Neural progenitor cell (in vitro differentiated cells): ENCODE results near the gene ATP5F1E. TPM values are rescaled to one million over a fixed set of nuclear protein-coding genes. Genes with fewer than 3 reads are reported as not detected.

Experiments used
- DNase-seq: peaks from one replicate; pipeline ENCODE4 v3.0.0-alpha.2; 2016; ENCODE audit warnings: low spot score
- H2AFZ ChIP-seq: fragments of 200-600 bp; sonication (generic); replicated peaks from 2 replicates; pipeline ENCODE4 v1.6.1; 2016; ENCODE audit warnings: antibody characterized with exemption
- H3F3A ChIP-seq: fragments of 200-600 bp; sonication (generic); 2 replicates; pipeline ENCODE4 v1.6.1; 2016; ENCODE audit warnings: antibody characterized with exemption, low read depth
- H3K27ac ChIP-seq: fragments of 200-600 bp; sonication (generic); 2 replicates; pipeline ENCODE4 v1.5.1; 2016; ENCODE audit warnings: mild to moderate bottlenecking
- H3K27me3 ChIP-seq: fragments of 200-600 bp; sonication (generic); 2 replicates; pipeline ENCODE4 v1.6.1; 2016; ENCODE audit warnings: mild to moderate bottlenecking, moderate library complexity
- H3K36me3 ChIP-seq: fragments of 200-600 bp; sonication (generic); 2 replicates; pipeline ENCODE4 v1.5.1; 2016
- H3K4me1 ChIP-seq: fragments of 200-600 bp; sonication (generic); 2 replicates; pipeline ENCODE4 v1.6.1; 2016; ENCODE audit warnings: mixed run types
- H3K4me2 ChIP-seq: fragments of 200-600 bp; sonication (generic); 2 replicates; pipeline ENCODE4 v1.6.1; 2016
- H3K4me3 ChIP-seq: fragments of 200-600 bp; sonication (generic); 2 replicates; pipeline ENCODE4 v1.5.1; 2016
- H3K79me2 ChIP-seq: fragments of 200-600 bp; sonication (generic); 2 replicates; pipeline ENCODE4 v1.6.1; 2016; ENCODE audit warnings: low read depth
- H3K9ac ChIP-seq: fragments of 200-600 bp; sonication (generic); 2 replicates; pipeline ENCODE4 v1.6.1; 2016
- H3K9me3 ChIP-seq: fragments of 200-600 bp; sonication (generic); 2 replicates; pipeline ENCODE4 v1.5.1; 2016; ENCODE audit warnings: low read depth
- H4K20me1 ChIP-seq: fragments of 200-600 bp; sonication (generic); 2 replicates; pipeline ENCODE4 v1.6.1; 2016; ENCODE audit warnings: low read depth
- H3K27ac Mint-ChIP-seq: 3 replicates; pipeline ENCODE4 v1.8.0; 2021; ENCODE audit warnings: mixed read lengths
- H3K27me3 Mint-ChIP-seq: 2 replicates; pipeline ENCODE4 v1.8.0; 2022; ENCODE audit warnings: low read depth, mild to moderate bottlenecking, inconsistent platforms, moderate library complexity, mixed read lengths; ENCODE audit not compliant: insufficient read depth
- H3K36me3 Mint-ChIP-seq: 3 replicates; pipeline ENCODE4 v1.8.0; 2021; ENCODE audit warnings: mixed read lengths
- H3K4me1 Mint-ChIP-seq: 3 replicates; pipeline ENCODE4 v1.8.0; 2021; ENCODE audit warnings: mixed read lengths
- H3K4me3 Mint-ChIP-seq: 3 replicates; pipeline ENCODE4 v1.8.0; 2021; ENCODE audit warnings: mild to moderate bottlenecking, moderate library complexity, mixed read lengths
- H3K9me3 Mint-ChIP-seq: 3 replicates; pipeline ENCODE4 v1.8.0; 2020; ENCODE audit warnings: mixed read lengths
- CTCF ChIP-seq: fragments of 200-600 bp; sonication (generic); IDR thresholded peaks from 2 replicates; pipeline ENCODE4 v1.5.1; 2017; ENCODE audit warnings: antibody characterized with exemption, mild to moderate bottlenecking
- EZH2 ChIP-seq: fragments of 200-600 bp; sonication (generic); IDR thresholded peaks from 2 replicates; pipeline ENCODE4 v1.6.1; 2017; ENCODE audit warnings: antibody characterized with exemption, mild to moderate bottlenecking, moderate library complexity
- EZH2phosphoT487 ChIP-seq: fragments of 200-600 bp; sonication (generic); IDR thresholded peaks from 2 replicates; pipeline ENCODE4 v1.6.1; 2017; ENCODE audit warnings: antibody characterized with exemption
- total RNA-seq: library from RNA; depleted of rRNA; stranded (reverse); fragments of >200 nt; gene quantifications from 2 replicates; pipeline ENCODE4 v1.2.3, GENCODE V29; 2015; ENCODE audit warnings: low replicate concordance

ATP5F1E gene
- total RNA-seq, 1 donor from 2014 or later, result 29.7 TPM

GRCh38 chr20:59010995-59011873 is 20.9 kb downstream of the ATP5F1E start:
- H3K4me2 ChIP-seq, result no peak overlapping the region
- H3K27ac Mint-ChIP-seq, result peak overlapping the region; percentile 81
- no peak for TF ChIP-seq EZH2phosphoT487
- TF ChIP-seq EZH2, result no peak
- no peak for TF ChIP-seq CTCF

GRCh38 chr20:59010321-59010994 is 21.7 kb downstream of the ATP5F1E start:
- Histone ChIP-seq H3K4me3 (no peak overlapping the region), H3K4me1 (peaks cover 9% of the 10 kb centered on the region), H3K9me3 (no peaks in the 10 kb centered on the region), H3K79me2 (no peaks in the 10 kb centered on the region), H3K27ac (no peak overlapping the region), H3K36me3 (no peaks in the 10 kb centered on the region), H4K20me1 (no peaks in the 10 kb centered on the region), H3K27me3 (peaks cover 11% of the 10 kb centered on the region), H3K4me2 (no peak overlapping the region), H2AFZ (no peak overlapping the region), H3F3A (no peaks in the 10 kb centered on the region), H3K9ac (no peak overlapping the region)
- TF ChIP-seq CTCF (no peak), EZH2 (no peak), EZH2phosphoT487 (no peak)
- H3K27ac Mint-ChIP-seq, result peak overlapping the region; percentile 81
- no peaks in the 10 kb centered on the region for H3K9me3 Mint-ChIP-seq
- H3K4me1 Mint-ChIP-seq, result peaks cover 22% of the 10 kb centered on the region
- peaks cover 2% of the 10 kb centered on the region for H3K27me3 Mint-ChIP-seq
- no peaks in the 10 kb centered on the region for H3K36me3 Mint-ChIP-seq
- H3K4me3 Mint-ChIP-seq, result no peak overlapping the region
- no peak for DNase-seq

More at GRCh38 chr20:59010995-59011873, 20.9 kb downstream of the ATP5F1E start:
- H4K20me1 ChIP-seq, result no peaks in the 10 kb centered on the region
- no peak overlapping the region for H3K4me3 ChIP-seq
- H2AFZ ChIP-seq, result no peak overlapping the region
- no peaks in the 10 kb centered on the region for H3K36me3 ChIP-seq
- H3K27ac ChIP-seq, result no peak overlapping the region
- no peak overlapping the region for H3K4me3 Mint-ChIP-seq
- no peaks in the 10 kb centered on the region for H3F3A ChIP-seq
- peak; percentile 15 for DNase-seq
- no peak overlapping the region for H3K9ac ChIP-seq
- no peaks in the 10 kb centered on the region for H3K9me3 ChIP-seq
- H3K36me3 Mint-ChIP-seq, result no peaks in the 10 kb centered on the region
- H3K4me1 ChIP-seq, result peaks cover 9% of the 10 kb centered on the region
- no peaks in the 10 kb centered on the region for H3K79me2 ChIP-seq
- H3K27me3 Mint-ChIP-seq, result peaks cover 5% of the 10 kb centered on the region
- H3K9me3 Mint-ChIP-seq, result no peaks in the 10 kb centered on the region
- peaks cover 11% of the 10 kb centered on the region for H3K27me3 ChIP-seq
- peaks cover 23% of the 10 kb centered on the region for H3K4me1 Mint-ChIP-seq

- Mint-ChIP-seq H3K36me3 (peaks cover 4% of the 10 kb centered on the region), H3K4me1 (peaks cover 27% of the 10 kb centered on the region), H3K27ac (no peak overlapping the region), H3K4me3 (no peak overlapping the region), H3K9me3 (no peaks in the 10 kb centered on the region), H3K27me3 (peaks cover 4% of the 10 kb centered on the region)
- no peaks in the 10 kb centered on the region for H3K36me3 ChIP-seq
- no peak overlapping the region for H3K27ac ChIP-seq
- H2AFZ ChIP-seq, result no peak overlapping the region
- peaks cover 11% of the 10 kb centered on the region for H3K27me3 ChIP-seq
- H3K4me2 ChIP-seq, result no peak overlapping the region
- no peak for DNase-seq
- H3K9me3 ChIP-seq, result no peaks in the 10 kb centered on the region
- peaks cover 9% of the 10 kb centered on the region for H3K4me1 ChIP-seq
- H3K79me2 ChIP-seq, result no peaks in the 10 kb centered on the region
- H3K4me3 ChIP-seq, result no peak overlapping the region
- TF ChIP-seq CTCF (no peak), EZH2 (no peak), EZH2phosphoT487 (no peak)
- H3K9ac ChIP-seq, result no peak overlapping the region
- H4K20me1 ChIP-seq, result no peaks in the 10 kb centered on the region
- H3F3A ChIP-seq, result no peaks in the 10 kb centered on the region
These were observed 23.3 kb downstream of the ATP5F1E start for GRCh38 chr20:59008715-59009336.
